OCI-LY7 (cell line): Measurements from ENCODE around the gene VIPR2. TPM values are rescaled to one million over a fixed set of nuclear protein-coding genes. Genes with fewer than 3 reads are reported as not detected.

Experiments
- BruUV-seq: library from RNA; stranded (reverse); fragments of 400-500 nt; replicated peaks from 2 replicates; lab custom pipeline; 2021; lab: Mats Ljungman, UMichigan
- CTCF ChIA-PET: fragments of 300-600 bp; sonication (Branson Sonifier 250); formaldehyde crosslinking; loops from one replicate; lab custom pipeline; 2022; ENCODE audit warnings: antibody characterized with exemption; ENCODE audit not compliant: unreplicated experiment; lab: Charles Lee
- POLR2A ChIA-PET: fragments of 300-600 bp; sonication (Branson Sonifier 250); formaldehyde crosslinking; loops from one replicate; lab custom pipeline; 2022; ENCODE audit warnings: antibody characterized with exemption; lab: Charles Lee
- DNase-seq: peaks from one replicate; pipeline ENCODE4 v3.0.0-alpha.2; 2015; ENCODE audit warnings: low spot score
- H2AFZ ChIP-seq: fragments of 200-600 bp; sonication (generic), shearing (Covaris generic); 2 replicates; pipeline ENCODE4 v1.6.1; 2014; ENCODE audit warnings: mild to moderate bottlenecking, antibody characterized with exemption, low read length, moderate library complexity
- H3K27ac ChIP-seq: fragments of 200-600 bp; sonication (generic); 2 replicates; pipeline ENCODE4 v1.5.1; 2014; ENCODE audit warnings: mixed run types, low read depth, mild to moderate bottlenecking, moderate library complexity, low read length, inconsistent platforms; ENCODE audit not compliant: poor library complexity, severe bottlenecking
- H3K36me3 ChIP-seq: fragments of 200-600 bp; sonication (generic); 2 replicates; pipeline ENCODE4 v1.6.1; 2014; ENCODE audit warnings: mild to moderate bottlenecking, antibody characterized with exemption, low read length, moderate library complexity, mixed read lengths; ENCODE audit not compliant: insufficient read depth
- H3K4me1 ChIP-seq: fragments of 200-600 bp; sonication (generic); 2 replicates; pipeline ENCODE4 v1.5.1; 2014; ENCODE audit warnings: mild to moderate bottlenecking, low read length; ENCODE audit not compliant: insufficient read depth, poor library complexity, severe bottlenecking
- H3K4me2 ChIP-seq: fragments of 200-600 bp; sonication (generic); 2 replicates; pipeline ENCODE4 v1.6.1; 2014; ENCODE audit warnings: mild to moderate bottlenecking, low read length
- H3K4me3 ChIP-seq: fragments of 200-600 bp; sonication (generic); 2 replicates; pipeline ENCODE4 v1.5.1; 2014; ENCODE audit warnings: mild to moderate bottlenecking, low read depth, low read length; ENCODE audit not compliant: poor library complexity, severe bottlenecking
- H3K79me2 ChIP-seq: fragments of 200-600 bp; sonication (generic); 2 replicates; pipeline ENCODE4 v1.6.1; 2016; ENCODE audit warnings: low read depth, mild to moderate bottlenecking, low read length, moderate library complexity, mixed read lengths; ENCODE audit not compliant: insufficient read depth
- H3K9me2 ChIP-seq: fragments of 200-600 bp; sonication (generic); 2 replicates; pipeline ENCODE4 v1.6.1; 2016; ENCODE audit warnings: mild to moderate bottlenecking, low read length, mixed read lengths; ENCODE audit not compliant: insufficient read depth
- H3K9me3 ChIP-seq: fragments of 200-600 bp; sonication (generic); 2 replicates; pipeline ENCODE4 v1.6.1; 2014; ENCODE audit warnings: mild to moderate bottlenecking, mixed run types, low read length, mixed read lengths
- H4K20me1 ChIP-seq: fragments of 200-600 bp; sonication (generic); 2 replicates; pipeline ENCODE4 v1.6.1; 2014; ENCODE audit warnings: mild to moderate bottlenecking, antibody characterized with exemption, low read length, moderate library complexity, mixed read lengths; ENCODE audit not compliant: insufficient read depth
- CTCF ChIP-seq: fragments of 200-600 bp; sonication (generic); conservative IDR thresholded peaks from 2 replicates; pipeline ENCODE4 v1.5.1; 2014; ENCODE audit warnings: mild to moderate bottlenecking, antibody characterized with exemption, low read length, moderate library complexity, mixed read lengths
- EZH2phosphoT487 ChIP-seq: fragments of 200-600 bp; sonication (generic); IDR thresholded peaks from 2 replicates; pipeline ENCODE4 v1.6.1; 2018; ENCODE audit warnings: low read depth, borderline replicate concordance, mild to moderate bottlenecking, mixed run types, antibody characterized with exemption, low read length, moderate library complexity, mixed read lengths
- intact Hi-C: fragments of 100-400 bp; cut with micrococcal nuclease; formaldehyde crosslinking; loops from one replicate; pipeline ENCODE4 v1.10.0; 2022; ENCODE audit not compliant: unreplicated experiment
- total RNA-seq, 2 experiments: library from RNA; depleted of rRNA in 1 of 2; stranded (reverse); fragments of >200 nt in 1 of 2; shearing (Covaris generic) in 1 of 2; gene quantifications; 2 replicates each; pipeline ENCODE4 v1.2.3, GENCODE V29; 2014 to 2022

Gene VIPR2
- total RNA-seq, 2 experiments from 2014 or later, result not detected

GRCh38 chr7:158997471-158997870 is 147.2 kb downstream of the VIPR2 start:
- intact Hi-C loops, result no loop called here
- H3K4me1 ChIP-seq, result no peaks in the 10 kb centered on the region
- DNase-seq, result no peak
- H3K9me2 ChIP-seq, result no peaks in the 10 kb centered on the region
- no peaks in the 10 kb centered on the region for H3K9me3 ChIP-seq
- no peaks in the 10 kb centered on the region for H3K36me3 ChIP-seq
- no peak overlapping the region for H3K4me2 ChIP-seq
- TF ChIP-seq CTCF (no peak), EZH2phosphoT487 (no peak)
- H3K4me3 ChIP-seq, result no peak overlapping the region
- BruUV-seq, result no TSS peak
- no peak overlapping the region for H3K27ac ChIP-seq
- no peaks in the 10 kb centered on the region for H4K20me1 ChIP-seq
- CTCF ChIA-PET, result no interaction called here
- POLR2A ChIA-PET, result no interaction called here
- H3K79me2 ChIP-seq, result no peaks in the 10 kb centered on the region
- no peak overlapping the region for H2AFZ ChIP-seq

- Histone ChIP-seq H3K9me3 (no peaks in the 10 kb centered on the region), H4K20me1 (no peaks in the 10 kb centered on the region), H3K36me3 (no peaks in the 10 kb centered on the region), H3K4me1 (no peaks in the 10 kb centered on the region), H2AFZ (no peak overlapping the region), H3K9me2 (no peaks in the 10 kb centered on the region), H3K27ac (no peak overlapping the region), H3K4me3 (no peak overlapping the region), H3K4me2 (no peak overlapping the region), H3K79me2 (no peaks in the 10 kb centered on the region)
- no peak for TF ChIP-seq CTCF
- ChIA-PET CTCF (no interaction called here), POLR2A (no interaction called here)
- no peak for DNase-seq
- intact Hi-C loops, result no loop called here
- no TSS peak for BruUV-seq
These were observed 147.6 kb downstream of the VIPR2 start for GRCh38 chr7:158997110-158997453.

- DNase-seq, result no peak
- TF ChIP-seq CTCF, result no peak
- TF ChIP-seq EZH2phosphoT487, result no peak
- H2AFZ ChIP-seq, result no peak overlapping the region
- no peaks in the 10 kb centered on the region for H3K79me2 ChIP-seq
- ChIA-PET POLR2A (no interaction called here), CTCF (no interaction called here)
- no peaks in the 10 kb centered on the region for H3K36me3 ChIP-seq
- H3K27ac ChIP-seq, result no peak overlapping the region
- no peak overlapping the region for H3K4me2 ChIP-seq
- intact Hi-C loops, result no loop called here
- no peaks in the 10 kb centered on the region for H3K9me2 ChIP-seq
- BruUV-seq, result no TSS peak
- H3K4me3 ChIP-seq, result no peak overlapping the region
- no peaks in the 10 kb centered on the region for H4K20me1 ChIP-seq
- H3K4me1 ChIP-seq, result no peaks in the 10 kb centered on the region
- H3K9me3 ChIP-seq, result no peaks in the 10 kb centered on the region
These were observed 148.2 kb downstream of the VIPR2 start for GRCh38 chr7:158996214-158997109.
